Measurements from ENCODE around the gene PACSIN1. TPM values are rescaled to one million over a fixed set of nuclear protein-coding genes. Genes with fewer than 3 reads are reported as not detected.

PACSIN1 gene
- total RNA-seq, 1 experiment from 2014 or later = not detected

DNA sequence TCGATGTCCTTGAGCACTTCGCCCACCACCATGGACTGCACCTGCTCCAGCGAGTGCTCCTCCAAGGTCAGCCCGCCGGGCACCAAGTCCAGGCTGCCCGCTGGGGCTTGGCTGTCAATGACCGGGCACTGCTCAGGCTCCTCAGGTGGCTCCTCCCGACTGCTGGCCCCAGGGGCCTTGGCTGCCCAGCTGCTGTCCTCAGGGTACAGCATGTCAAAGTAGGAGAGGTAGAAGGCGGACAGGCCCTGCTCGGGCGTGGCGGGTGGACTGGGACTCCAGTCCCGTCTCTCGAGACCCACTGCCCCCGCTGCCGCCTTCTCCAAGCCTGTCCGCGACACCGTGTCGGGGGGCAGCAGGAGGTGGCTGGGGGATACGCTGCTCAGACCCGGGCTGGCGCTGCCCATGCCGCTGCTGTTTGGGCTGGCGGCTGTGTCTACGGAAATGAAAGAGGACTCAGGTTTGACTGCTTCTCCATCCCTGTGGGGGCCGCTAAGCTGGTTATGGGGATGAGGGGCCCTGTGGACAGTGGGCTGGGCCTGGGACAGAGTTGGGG, 78.3 kb downstream of the PACSIN1 start:
- DNase-seq (ENCODE audit: low read depth) = no peak

DNA sequence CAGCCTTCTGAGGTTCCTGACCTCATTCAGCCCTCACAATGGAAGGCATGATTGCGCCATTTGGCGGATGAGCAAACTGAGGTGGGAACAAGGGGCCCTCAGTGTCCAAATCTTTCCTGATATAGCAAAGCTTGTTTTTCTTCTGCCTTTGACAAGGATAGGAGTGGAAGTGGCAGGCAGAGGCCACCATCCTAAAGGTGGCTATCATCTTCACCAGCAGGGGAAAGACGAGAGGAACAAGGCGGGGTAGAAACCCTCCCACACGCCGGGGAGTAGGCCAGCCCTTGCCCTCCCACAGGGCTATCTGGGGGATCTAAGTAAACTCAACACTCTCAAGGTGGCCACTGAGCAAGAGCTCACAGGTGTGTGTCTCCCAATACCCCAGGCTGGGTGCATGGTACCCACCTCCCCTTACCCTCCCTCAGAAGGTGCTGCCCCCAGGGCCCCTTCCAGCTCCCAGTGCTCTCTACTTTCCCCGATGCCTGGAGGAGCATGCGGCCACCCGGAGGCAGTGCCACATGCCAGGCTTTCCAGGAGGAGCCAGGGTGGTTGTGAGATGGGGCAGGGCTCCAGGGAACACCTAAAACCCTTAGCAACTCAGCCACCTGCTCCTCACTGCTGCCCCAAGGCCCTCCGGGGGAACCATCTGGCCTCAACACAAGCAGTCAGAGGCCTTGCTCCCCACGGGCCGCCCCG, 79.0 kb downstream of the PACSIN1 start:
- no peak for DNase-seq (ENCODE audit: low read depth)

DNA sequence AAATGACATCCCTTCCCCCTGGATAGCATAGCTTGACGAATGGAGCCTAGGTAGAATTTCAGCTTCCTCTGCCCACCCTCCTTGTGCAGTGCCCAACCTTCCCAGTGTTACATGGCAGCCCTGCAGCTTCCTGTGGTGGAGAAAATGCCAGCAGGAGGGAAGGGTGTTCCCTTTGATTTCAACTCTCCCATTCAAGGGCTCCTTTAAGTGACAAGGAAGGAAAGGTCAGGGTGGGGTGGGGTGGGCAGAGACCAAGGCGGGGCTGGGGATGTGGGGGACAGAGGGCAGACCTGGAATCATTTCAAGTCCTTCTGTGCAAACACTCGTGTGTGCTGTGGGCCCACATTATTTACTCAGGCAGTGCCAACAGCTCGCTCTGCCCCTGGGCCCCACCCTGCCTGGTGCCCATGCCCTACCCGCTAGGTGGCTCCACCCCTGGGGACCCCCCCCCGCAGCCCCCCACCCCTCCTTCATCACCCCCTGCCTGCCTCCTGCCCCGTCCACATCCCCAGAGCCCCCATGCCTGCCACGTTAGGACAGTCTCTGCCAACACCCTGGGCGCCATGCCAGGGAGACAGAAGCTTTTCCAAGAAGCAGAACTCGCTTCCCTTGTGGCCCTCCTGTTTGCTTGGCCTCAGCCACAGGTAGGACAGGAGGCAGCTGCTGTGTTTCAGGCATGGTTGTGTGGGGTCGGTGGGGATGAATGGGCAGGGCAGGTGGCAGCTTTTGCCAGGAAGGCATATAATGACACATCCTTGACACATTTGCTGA, 80.9 kb downstream of the PACSIN1 start:
- DNase-seq (ENCODE audit: low read depth) = no peak

DNA sequence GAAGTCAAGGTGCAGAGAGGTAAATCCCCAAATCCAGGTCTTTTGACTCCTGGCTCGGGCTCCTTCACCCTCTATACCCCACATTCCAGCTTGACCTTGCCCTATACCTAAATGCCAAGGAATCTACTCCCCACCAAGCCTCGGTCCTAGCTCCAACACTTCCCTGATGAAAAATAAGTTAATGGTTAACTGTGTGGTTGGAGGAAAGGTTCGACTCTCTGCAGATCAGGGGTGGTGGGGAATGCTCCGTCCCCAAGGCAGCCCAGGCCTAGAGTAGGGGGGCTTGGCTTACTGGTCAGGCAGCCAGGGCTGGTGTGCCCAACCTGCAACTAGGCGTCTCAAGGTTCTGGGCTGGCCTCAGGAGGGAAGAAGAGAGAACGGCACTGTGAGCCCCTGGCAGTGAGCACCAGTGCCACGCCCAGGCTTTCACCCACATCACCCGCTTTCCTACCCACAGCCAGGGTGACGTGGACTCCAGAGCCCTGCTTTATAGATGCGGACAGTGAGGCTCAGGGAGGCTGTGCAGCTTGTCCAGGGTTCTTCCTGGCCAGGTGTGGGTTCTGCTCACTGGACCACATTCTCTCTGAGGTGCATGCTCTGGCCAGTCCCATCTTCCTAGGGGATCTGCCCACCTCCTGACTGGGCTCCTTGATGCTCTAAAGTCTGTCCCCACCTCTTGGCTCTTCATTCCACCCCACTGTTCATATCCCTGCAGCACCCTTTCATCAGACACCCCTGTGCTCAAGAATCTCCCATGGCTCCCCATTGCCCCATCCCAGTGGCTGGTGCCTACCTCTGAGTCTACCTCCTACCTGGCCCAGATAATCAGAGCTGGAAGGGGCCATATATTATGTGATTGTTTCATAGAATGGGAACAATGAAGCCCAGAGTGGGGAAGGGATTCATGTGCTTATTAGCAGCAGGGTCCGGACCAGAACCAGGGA, 82.1 kb downstream of the PACSIN1 start:
- no peak for DNase-seq (ENCODE audit: low read depth)

DNA sequence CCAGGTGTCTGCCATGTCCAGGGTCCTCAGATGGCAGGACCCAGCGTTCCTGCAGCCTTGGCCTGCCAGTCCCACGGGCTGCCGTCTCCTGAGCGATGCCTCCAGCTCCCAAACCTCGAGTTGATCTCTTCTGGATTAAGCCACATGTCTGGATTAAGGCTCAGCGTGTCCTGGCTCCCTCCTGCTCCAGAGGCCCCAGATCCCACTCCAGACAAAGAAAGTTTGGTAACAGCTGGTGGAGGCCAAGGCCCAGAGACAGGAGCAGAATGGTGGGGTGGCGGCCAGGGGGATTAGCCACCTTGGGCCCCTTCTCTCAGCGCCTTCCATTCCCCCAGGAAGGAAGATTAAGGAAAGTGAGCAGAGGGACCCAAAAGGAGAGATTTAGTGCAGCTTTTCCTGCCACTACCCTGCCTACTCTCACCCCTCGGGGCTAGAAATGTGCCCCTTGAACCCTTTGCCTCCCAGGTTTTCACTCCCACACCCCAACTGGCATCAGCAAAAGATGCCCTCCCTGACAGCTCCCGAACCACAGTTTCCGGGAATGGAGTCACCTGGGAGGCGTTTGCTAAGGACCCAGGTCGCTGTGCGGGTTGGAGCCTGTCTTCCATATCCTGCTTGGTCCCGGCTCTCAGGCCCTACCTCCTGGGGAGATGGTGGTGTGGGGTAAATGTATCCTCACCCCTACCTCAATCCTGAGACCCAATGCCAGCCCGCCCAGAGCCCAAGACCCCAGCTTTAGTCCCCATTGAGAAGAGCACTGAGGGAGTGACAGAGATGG, 83.3 kb downstream of the PACSIN1 start:
- no peak for DNase-seq (ENCODE audit: low read depth)

DNA sequence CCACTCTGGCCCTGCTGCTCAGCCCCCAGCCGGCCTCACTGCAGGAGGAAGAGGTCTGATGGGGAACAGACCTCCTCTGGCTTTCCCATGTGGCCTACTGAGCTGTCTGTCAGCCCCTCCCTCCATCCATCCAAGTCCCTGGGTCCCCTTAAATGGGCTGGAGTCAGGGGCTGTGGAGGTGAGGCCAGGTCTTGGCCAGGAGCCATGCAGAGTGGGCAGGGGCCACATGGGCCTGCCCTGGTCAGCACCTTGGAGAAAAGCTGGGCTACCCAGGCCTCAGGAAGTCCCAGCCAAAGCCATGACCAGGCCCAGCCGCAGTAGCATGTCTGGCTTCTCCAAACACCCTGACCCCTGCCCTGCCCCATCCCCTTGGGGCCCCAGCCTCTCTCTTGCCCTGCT, 83.9 kb downstream of the PACSIN1 start:
- no peak for DNase-seq (ENCODE audit: low read depth)

DNA sequence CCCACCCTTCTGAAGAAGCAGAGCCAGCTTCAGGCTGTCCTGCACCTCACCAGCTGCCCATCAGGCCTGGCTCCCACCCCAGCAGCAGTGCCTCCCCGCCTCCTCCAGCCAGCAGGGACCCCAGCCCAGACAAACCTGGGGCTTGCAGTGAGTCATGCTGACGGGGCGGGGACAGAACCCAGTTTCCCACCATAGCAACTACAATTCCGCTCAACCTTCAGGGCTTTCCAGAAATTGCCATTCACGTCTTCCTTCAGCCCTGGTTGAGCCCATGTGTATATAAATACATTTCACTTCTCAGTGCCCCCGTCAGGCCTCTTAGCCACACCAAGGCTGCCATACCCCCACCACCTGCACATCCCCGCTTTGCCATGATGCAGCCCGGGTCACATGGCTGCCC, 85.8 kb downstream of the PACSIN1 start:
- DNase-seq (ENCODE audit: low read depth) = no peak

DNA sequence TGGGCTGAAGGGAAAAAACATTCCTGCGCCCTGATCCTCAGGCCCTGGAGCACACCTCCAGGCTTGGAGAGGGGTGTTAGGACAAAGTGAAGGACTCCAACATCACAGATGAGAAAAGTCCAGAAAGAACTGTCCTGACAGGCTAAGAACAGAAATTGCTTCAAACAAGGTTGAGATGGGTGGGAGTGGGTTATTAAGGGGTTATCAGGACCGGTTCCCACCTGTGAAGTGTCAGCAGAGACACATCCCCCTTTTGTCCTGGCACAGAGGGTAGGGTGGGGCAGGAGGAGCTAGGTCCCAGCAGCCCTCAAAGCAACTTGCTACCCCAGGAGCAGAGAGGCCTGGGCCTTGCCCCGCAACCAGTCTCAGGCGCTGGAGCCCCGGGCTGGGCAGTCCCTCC, 86.7 kb downstream of the PACSIN1 start:
- DNase-seq (ENCODE audit: low read depth) = no peak

DNA sequence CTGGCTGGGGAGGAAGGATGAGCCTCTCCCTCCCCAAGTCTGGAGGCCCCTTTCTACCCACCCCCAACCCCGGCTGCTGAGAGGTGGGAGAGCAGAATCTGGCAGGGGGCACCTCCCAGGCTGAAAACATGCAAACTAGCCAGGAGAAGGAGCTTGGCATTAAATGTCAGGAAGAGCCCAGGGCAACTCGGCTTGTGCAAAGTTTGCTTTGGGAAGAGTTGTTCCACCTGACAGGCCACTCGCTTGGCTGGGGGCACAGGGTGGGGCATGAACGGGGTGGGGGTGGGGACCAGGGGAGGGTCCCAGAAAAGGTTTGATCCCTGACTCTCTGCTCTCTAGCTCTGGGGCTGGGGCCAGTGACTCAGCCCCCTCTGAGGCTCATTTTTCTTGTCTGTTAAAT, 87.3 kb downstream of the PACSIN1 start:
- DNase-seq (ENCODE audit: low read depth) = no peak

DNA sequence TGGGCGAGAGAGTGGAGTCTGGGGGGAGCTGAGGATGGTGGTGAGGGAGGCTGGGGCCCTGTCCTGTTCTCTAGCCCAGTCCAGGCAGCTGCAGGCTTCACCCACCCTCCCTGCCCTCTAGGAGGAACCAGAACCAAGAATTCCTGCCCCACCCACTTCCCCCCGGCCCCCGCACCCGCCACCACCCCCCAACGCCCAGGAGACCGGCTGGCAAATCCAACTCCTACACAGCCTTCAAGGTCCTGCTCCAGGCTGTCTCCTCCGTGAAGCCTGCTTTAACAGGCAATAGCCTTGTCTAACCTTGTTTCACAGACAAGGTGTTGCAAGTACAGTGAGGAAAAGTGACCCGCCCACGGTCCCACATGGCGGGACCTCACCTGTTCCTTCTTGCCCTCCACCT, 87.9 kb downstream of the PACSIN1 start:
- DNase-seq (ENCODE audit: low read depth) = no peak

DNA sequence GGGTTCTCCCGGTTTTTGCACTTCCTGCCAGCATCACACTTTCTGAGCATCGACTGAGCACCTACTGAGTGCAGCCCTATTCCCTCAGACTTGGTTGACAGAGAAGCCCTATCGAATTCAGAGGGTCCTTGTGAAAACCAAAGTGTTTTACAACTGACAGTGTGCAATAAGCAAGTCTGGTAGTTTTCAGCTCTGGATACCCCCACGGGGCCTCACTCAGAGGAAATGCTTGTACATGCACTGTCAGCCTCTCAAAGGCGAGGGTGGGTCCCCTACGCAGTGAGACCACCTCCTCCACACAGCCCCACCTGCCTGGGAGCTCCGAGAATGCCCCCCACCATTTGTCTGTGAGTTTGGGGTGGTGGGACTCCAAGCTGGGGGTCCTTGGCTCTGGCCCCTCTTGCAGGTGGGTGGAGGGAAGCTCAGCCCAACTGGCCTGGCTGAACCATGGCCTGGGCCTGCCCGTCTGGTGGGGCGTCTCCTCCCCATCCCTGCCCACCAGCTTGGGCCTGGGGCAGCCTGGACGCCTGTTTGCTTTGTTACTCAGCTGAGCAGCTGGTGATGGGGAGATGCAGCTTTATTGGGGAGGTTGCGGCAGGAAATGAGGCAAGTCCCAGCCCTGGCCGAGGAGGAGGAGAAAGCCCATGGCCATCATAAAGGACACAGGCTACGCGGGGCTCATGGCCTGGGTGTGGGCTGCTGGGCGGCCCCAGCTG, 88.6 kb downstream of the PACSIN1 start:
- no peak for DNase-seq (ENCODE audit: low read depth)

DNA sequence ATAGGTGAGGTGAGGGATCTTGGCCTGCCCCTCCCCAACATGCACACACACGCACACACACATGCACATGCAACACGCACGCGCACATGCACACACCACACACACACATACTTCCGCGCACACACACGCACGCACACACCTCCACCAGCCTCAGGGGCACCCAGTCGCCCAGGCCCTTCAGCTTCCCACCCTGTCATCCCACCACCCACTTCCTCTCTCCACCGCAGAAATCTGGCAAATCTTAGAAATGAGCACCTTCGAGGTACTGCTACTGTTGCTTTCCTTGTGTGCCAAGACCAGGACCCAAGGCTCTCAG, 89.1 kb downstream of the PACSIN1 start:
- no peak for DNase-seq (ENCODE audit: low read depth)

DNA sequence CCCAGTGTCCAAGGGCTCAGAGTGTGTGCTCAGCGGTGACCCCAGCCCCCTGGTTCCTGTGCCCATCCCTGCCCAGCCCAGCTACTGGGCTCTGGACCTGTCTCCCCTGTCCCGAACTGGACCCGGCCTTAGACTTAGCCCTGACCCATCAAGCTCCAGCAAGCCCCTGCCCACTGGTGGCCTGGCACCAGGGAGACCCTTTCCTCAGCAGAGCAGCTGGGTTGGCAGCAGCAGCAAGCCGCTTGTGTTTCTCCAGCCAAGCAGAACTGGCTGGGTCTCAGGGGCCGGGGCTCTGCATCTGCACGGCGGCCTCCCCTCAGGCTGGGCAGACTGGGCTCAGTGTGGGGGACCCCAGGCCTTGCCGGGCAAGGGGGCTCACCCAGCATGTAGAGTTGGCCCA, 89.5 kb downstream of the PACSIN1 start:
- DNase-seq (ENCODE audit: low read depth) = no peak

DNA sequence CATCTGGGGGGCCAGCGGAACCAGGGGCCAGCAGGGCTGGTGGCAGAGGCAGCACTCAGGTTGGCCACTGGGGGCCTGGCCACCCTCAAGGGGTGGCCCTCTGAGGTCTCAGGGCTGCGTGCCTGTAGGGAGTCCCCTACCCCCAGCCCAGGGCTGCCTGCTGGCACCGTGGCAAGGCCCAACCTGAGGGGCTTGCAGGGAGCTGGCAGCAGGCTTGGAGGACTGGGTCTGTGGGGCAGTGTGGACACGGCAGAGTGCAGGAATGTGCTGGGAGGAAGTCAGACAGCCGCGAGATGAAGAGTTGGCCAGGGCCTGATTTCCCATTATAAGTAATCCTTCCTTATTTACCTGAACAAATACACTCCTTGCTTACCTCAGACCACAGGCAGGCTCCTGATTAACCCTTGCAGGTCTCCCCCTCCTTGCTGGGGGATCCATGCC, 90.2 kb downstream of the PACSIN1 start, which contains the start of gene SPDEF:
Gene SPDEF (minus strand): TSS at position 299 of the 441 bp plus-strand sequence. CDS start 11,874 bp downstream, outside the sequence.
- no peak for DNase-seq (ENCODE audit: low read depth)

DNA sequence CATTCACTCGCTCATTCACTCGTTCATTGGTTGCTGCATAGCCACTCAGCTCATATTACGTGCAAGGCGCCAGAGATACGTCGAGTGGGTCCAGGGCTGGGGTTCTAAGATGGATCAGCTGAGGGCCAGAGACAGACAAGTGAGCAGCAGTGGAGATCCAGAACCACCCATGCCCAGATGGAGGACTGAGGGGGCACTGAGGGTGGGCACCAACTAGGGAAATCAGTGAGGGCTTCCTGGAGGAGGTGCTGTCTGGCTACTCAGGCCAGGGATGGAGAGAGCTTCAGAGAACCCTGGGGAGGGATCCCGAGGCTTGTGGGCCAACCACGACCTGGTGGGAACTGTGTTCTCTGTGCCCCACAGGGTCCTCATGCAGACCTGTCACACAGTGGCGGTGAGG, 90.6 kb downstream of the PACSIN1 start:
- no peak for DNase-seq (ENCODE audit: low read depth)

DNA sequence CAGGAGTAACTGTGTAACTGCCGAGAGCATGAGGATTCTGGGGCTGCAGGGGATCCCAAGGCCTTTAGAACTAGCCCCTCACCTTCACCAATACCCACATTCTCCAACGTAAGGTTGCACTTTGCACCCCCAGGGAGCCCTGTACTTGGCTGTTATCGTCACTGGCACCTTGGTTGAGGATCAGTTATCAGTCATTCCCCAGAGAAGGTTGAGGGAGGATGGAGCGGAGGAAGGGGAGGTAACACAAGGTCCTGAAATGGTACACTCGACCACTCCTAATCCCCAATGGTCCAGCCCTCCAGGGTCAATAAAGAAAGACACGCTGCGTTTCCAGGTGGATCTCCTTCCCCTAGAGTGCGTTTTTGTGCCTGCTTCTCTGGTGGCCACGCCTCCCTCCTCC, 91.4 kb downstream of the PACSIN1 start:
- DNase-seq (ENCODE audit: low read depth) = no peak

DNA sequence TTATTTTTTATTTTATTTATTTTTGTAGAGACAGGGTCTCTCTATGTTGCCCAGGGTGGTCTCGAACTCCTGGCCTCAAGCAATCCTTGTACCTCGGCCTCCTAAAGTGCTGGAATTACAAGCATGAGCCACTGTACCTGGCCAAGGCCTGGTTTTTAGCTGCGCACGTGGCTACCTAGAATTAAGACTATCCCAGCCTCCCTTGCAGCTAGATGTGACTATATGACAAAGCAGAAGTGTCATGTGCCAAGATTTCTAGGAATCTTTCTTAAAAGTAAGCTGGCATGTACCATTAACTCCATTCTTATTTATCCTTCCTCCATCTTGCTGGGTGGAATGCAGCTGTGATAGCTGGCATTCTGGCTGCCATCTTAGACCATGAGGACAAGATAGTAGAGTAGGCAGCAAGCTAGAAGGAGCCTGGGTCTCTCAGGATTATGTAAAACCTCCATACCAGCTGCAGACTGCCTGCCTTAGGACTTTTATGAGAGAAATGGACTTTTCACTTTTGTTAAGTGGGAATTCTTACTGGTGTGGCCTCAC, 92.4 kb downstream of the PACSIN1 start:
- DNase-seq (ENCODE audit: low read depth) = no peak

DNA sequence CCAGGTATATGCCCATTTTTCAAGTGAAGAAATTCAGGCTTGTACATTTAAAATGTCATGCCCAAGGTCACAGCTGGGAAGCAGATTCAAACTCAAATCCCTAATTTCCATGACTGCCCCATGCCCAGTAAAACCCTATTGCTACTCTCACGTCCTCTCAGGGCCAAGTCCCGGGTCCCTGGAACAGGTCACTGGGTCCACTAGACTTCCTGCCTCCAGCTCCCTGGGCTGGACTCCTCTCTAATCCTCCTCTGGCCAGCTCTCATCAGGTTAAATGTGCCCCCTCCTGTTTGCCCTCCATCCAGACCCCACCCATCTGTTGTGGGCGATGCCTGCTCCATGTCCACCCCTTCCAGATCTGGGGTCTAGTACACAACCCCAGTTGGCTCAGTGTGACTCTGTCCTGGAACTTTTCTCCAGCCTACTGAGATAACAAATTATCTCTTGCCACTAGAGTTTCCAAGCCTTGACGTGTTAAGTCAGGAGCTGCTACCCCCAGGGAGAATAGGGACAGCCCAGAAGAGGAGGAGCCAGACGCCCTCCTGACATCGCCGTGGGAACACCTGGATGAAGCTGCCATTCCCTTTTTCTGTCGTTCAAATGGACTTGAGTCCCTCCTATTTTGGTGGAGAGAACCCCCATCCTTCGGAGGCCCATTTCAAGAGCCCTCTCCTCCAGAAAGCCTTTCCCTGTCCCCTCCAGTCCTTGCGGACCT, 93.9 kb downstream of the PACSIN1 start:
- no peak for DNase-seq (ENCODE audit: low read depth)

DNA sequence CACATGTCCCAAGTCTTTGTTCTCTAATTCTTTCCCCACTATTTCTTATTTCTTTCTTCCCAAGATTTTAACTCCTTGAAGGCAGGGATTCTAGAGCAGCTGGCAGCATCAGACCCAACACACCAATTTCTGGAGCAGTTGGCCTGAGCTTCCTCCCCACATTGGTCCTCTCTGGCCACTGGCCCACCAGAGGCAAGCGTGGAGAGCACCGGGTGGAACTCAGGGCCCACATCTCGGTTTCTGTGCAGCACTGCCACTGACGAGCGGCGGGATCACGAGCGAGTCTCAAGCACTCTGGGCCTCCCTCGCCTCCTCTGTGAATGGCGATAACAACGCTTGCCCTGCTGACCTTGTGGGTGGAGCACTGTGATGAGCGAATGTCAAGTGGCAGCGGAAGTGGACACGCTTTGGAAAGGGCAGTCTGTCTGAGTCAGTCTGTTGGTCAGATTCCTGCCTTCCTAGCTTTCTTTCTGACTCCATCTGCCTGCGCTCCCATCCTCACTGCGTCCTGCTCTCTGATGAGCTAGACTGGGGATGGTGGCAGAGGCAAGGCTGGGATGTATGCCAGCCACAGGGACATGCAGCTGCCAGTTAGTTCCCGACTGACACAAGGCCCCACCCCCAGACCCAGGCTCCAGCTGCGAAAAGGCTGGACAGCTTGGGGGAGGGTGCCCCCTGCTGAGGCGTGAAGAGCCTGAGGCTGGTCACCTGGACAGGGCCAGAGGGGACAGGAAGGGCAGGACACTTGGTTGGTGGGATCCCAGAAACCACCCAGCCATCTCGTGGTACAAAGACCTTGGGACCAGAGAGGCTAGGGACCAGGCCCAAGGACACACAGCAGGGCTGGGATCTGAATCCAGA, 94.7 kb downstream of the PACSIN1 start:
- peak; percentile 94 for DNase-seq (ENCODE audit: low read depth)

Measured in RPMI7951 (cell line).